Lung (tissue), 12 donors: ENCODE data around the gene VPS41. TPM values are rescaled to one million over a fixed set of nuclear protein-coding genes. Genes with fewer than 3 reads are reported as not detected.
A peak's percentile ranks its signal among the peaks of the same experiment; 100 is the strongest.
"Not testable (repeated sequence)": the region's sequence is repeated elsewhere in the genome, so short reads cannot be mapped to it uniquely, and the experiment has no call there.

Experiments used
- ATAC-seq: fragments of 200-7000 bp; cut with Tn5 transposase; one replicate; pipeline ENCODE4 v1.9.1; 2020; ENCODE audit warnings: moderate number of reproducible peaks; ENCODE audit not compliant: insufficient read depth, low FRiP score
- DNase-seq, 3 donors: peaks; one replicate each; pipeline ENCODE4 v3.0.0-alpha.2; 2013 to 2017
- H3K27ac ChIP-seq, 2 donors: one replicate each; pipeline ENCODE4 v1.5.1; 2013; ENCODE audit warnings: mild to moderate bottlenecking in 2 of 2, moderate library complexity in 2 of 2, control low read depth in 1 of 2, inconsistent platforms in 1 of 2, low read depth in 1 of 2, low read length in 1 of 2
- H3K27me3 ChIP-seq, 3 donors: one replicate each; pipeline ENCODE4 v1.5.1; 2013; ENCODE audit warnings: low read length in 2 of 3; ENCODE audit not compliant: control insufficient read depth in 3 of 3, insufficient read depth in 3 of 3
- H3K36me3 ChIP-seq, 4 donors: one replicate each; pipeline ENCODE4 v1.5.1; 2013; ENCODE audit warnings: low read length in 4 of 4, mild to moderate bottlenecking in 1 of 4, moderate library complexity in 1 of 4; ENCODE audit not compliant: control insufficient read depth in 4 of 4, insufficient read depth in 4 of 4
- H3K4me1 ChIP-seq, 5 donors: one replicate each; pipeline ENCODE4 v1.5.1; 2013; ENCODE audit warnings: low read length in 5 of 5, mild to moderate bottlenecking in 2 of 5, moderate library complexity in 1 of 5; ENCODE audit not compliant: control insufficient read depth in 5 of 5, insufficient read depth in 5 of 5
- H3K4me3 ChIP-seq: one replicate; pipeline ENCODE4 v1.5.1; 2013; ENCODE audit warnings: mild to moderate bottlenecking, control low read depth, moderate library complexity
- H3K9ac ChIP-seq, 2 donors: one replicate each; pipeline ENCODE4 v1.5.1; 2013; ENCODE audit warnings: low read length in 2 of 2, control low read depth in 1 of 2; ENCODE audit not compliant: insufficient read depth in 1 of 2
- H3K9me3 ChIP-seq, 4 donors: one replicate each; pipeline ENCODE4 v1.5.1; 2013; ENCODE audit warnings: low read length in 3 of 4, mild to moderate bottlenecking in 1 of 4, moderate library complexity in 1 of 4; ENCODE audit not compliant: control insufficient read depth in 4 of 4, insufficient read depth in 3 of 4
- WGBS, 2 donors: extraction: QIAGEN DNeasy Blood & Tissue Kit; methylation state at CpG; one replicate each; pipeline ENCODE4 v1.1.7; 2013; 5-methylcytosine and 5-hydroxymethylcytosine counted together
- polyA plus RNA-seq, 2 donors: library from polyadenylated mRNA; stranded (reverse); fragments of 200-250 nt; gene quantifications; one replicate each; pipeline ENCODE4 v1.2.1, GENCODE V29; 2013
- total RNA-seq, 2 donors: library from RNA; depleted of rRNA in 1 of 2; stranded (reverse); fragments of >200 nt in 1 of 2; gene quantifications; one replicate each; pipeline ENCODE4 v1.2.1, GENCODE V29; 2014 to 2021
- TF ChIP-seq, protein P1 (sequence below): IDR thresholded peaks from 2 replicates; pipeline ENCODE4 v1.5.1; 2012; ENCODE audit warnings: mild to moderate bottlenecking; ENCODE audit errors: control extremely low read depth, extremely low read depth
- donor health status: control.
- donor health status: control.
- donor health status: Bipolar disorder and iron deficiency.
- donor health status: healthy.
- donor health status: DM: yes; HTN: yes; CAD: no.

Gene VPS41
- total and polyA plus RNA-seq, 4 donors = 13.8 to 88.6 (median 48.1) TPM

DNA sequence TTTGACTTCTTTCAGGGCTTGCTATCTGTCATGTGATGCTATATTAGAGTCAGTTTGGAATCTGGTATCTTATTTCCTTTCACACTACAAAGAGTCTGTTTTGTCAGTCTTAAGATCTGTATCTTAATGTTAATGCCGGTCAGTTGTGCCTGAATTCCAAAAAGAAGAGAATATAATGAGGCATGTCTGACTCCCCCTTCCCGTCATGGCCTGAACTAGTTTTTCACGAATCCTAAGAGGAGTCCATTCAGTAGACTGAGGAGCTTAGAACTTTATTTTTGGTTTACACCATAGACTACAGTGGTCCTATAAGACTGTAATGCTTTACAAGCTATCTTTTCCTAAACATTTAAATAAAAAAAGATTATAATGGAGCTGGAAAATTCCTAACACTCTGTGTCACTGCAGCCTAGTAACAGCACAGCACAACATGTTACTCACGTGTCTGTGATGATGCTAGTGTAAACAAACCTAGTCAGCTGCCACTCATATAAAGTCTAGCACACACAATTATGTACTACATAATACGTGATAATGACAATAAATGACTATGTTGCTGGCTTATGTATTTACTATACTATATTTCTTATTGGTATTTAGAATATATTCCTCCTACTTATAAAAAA is 50.6 kb downstream of the VPS41 start:
- Histone ChIP-seq H3K4me1 (no peaks in the 10 kb centered on the region), H3K36me3 (peaks cover 0 to 4% (median 2%) of the 10 kb centered on the region in 4 donors), H3K27me3 (no peaks in the 10 kb centered on the region), H3K9ac (no peak overlapping the region), H3K4me3 (no peak overlapping the region), H3K9me3 (no peaks in the 10 kb centered on the region), H3K27ac (no peak overlapping the region)
- TF ChIP-seq, protein P1, sequence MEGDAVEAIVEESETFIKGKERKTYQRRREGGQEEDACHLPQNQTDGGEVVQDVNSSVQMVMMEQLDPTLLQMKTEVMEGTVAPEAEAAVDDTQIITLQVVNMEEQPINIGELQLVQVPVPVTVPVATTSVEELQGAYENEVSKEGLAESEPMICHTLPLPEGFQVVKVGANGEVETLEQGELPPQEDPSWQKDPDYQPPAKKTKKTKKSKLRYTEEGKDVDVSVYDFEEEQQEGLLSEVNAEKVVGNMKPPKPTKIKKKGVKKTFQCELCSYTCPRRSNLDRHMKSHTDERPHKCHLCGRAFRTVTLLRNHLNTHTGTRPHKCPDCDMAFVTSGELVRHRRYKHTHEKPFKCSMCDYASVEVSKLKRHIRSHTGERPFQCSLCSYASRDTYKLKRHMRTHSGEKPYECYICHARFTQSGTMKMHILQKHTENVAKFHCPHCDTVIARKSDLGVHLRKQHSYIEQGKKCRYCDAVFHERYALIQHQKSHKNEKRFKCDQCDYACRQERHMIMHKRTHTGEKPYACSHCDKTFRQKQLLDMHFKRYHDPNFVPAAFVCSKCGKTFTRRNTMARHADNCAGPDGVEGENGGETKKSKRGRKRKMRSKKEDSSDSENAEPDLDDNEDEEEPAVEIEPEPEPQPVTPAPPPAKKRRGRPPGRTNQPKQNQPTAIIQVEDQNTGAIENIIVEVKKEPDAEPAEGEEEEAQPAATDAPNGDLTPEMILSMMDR = no peak
- ATAC-seq = no peak
- peak in 2 of 3 donors; percentile 12 to 17 for DNase-seq
- 76 to 88% methylated on average over 5 of the region's 5 CpGs for WGBS, 2 donors

DNA sequence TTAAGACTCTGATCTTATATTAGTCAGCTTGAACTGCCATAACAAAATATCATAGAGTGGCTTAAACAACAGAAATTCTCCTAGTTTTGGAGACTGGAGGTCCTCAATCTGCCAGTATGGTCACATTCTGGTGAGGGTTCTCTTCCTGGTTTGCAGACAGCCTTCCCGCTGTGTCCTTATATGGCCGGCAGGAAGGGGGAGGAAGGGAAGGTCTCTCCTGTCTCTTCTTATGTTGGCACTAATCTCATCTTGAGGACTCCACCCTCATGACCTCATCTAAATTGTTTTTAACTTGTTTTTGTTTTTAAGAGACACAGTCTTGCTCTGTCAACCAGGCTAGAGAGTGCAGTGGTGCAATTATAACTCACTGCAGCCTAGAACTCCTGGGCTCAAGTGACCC is 53.1 kb downstream of the VPS41 start:
- WGBS, 2 donors = 70 to 92% methylated on average over 2 of the region's 2 CpGs
- no peak for DNase-seq

DNA sequence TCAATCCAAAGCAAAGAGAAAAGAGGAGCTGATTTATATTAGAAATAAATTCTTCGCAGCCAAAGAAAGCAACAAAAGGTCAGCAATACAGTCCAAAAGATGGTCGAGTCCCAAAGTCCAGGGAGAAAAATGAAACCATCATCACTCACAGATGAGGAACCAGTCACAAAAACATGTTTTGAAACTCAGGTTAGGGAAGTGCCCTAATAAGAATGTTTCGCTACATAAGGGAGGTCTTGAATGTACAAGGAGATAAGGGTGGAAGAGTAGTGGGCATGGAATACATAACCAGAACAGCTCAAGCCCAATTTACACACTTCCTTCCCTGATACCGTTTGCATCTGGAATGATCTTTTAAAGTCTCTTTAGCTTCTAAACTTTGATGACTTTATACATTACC is 53.6 kb downstream of the VPS41 start:
- ATAC-seq = no peak
- Histone ChIP-seq H3K27ac (no peak overlapping the region), H3K36me3 (no peaks in the 10 kb centered on the region), H3K4me1 (no peaks in the 10 kb centered on the region), H3K9me3 (no peaks in the 10 kb centered on the region), H3K9ac (no peak overlapping the region), H3K27me3 (no peaks in the 10 kb centered on the region), H3K4me3 (no peak overlapping the region)
- TF ChIP-seq, protein P1 = no peak
- 63 to 77% methylated on average over 4 of the region's 4 CpGs for WGBS, 2 donors
- no peak for DNase-seq

More for the DNA sequence above, 53.1 kb downstream of the VPS41 start:
- Histone ChIP-seq H3K9me3 (no peaks in the 10 kb centered on the region), H3K27ac (no peak overlapping the region), H3K4me1 (no peaks in the 10 kb centered on the region), H3K4me3 (no peak overlapping the region), H3K27me3 (no peaks in the 10 kb centered on the region), H3K36me3 (no peaks in the 10 kb centered on the region), H3K9ac (no peak overlapping the region)
- TF ChIP-seq, protein P1 = no peak
- no peak for ATAC-seq

DNA sequence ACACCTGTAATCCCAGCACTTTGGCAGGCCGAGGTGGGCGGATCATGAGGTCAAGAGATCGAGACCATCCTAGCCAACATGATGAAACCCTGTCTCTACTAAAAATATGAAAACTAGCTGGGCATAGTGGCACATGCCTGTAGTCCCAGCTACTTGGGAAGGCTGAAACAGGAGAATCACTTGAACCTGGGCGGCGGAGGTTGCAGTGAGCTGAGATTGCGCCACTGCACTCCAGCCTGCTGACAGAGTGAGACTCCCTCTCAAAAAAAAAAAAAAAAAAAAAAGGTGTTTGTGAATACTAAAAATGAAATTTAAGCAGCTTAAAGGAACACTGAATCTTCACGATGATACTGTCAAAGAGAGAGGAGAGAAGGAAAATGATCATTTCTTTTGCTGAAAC is 54.0 kb downstream of the VPS41 start:
- not testable (repeated sequence) for H3K9ac ChIP-seq, H3K9me3 ChIP-seq, H3K4me3 ChIP-seq, DNase-seq, H3K27ac ChIP-seq, ATAC-seq, H3K4me1 ChIP-seq, H3K36me3 ChIP-seq, H3K27me3 ChIP-seq
- 75 to 93% methylated on average over 7 of the region's 7 CpGs for WGBS, 2 donors
